ENCODE measurements around the gene CEP57L1.
A peak's percentile ranks its signal among the peaks of the same experiment; 100 is the strongest.
"Not testable (repeated sequence)": the region's sequence is repeated elsewhere in the genome, so short reads cannot be mapped to it uniquely, and the experiment has no call there.

CEP57L1 gene

DNA sequence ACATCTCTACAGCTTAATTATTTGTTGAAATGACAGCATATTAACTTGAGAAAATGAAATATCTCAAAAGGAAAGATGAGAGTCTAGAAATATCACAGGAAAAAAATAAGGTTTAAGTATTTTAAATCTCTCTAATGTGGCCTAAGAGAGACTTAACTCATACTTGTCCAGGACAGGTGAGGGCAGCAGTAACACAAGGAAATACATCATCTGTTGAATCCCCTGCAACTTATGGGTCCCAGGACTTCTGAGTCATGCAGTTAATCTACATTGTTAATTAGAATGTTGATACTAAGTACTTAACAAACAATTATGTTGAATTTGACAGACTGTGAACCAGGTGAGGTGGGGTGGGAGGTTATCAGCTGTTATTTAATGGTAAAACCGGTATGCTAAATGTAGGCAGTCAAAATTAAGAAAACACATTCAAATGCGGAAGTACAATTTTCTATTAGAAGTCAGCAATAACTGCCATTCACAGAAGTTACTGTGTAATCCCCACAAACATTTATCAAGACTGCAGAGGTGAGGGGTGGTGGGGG lies 87.9 kb downstream of the CEP57L1 start:
- H3K27ac ChIP-seq (ENCODE audit: low read depth, low read length) = no peak overlapping the region

DNA sequence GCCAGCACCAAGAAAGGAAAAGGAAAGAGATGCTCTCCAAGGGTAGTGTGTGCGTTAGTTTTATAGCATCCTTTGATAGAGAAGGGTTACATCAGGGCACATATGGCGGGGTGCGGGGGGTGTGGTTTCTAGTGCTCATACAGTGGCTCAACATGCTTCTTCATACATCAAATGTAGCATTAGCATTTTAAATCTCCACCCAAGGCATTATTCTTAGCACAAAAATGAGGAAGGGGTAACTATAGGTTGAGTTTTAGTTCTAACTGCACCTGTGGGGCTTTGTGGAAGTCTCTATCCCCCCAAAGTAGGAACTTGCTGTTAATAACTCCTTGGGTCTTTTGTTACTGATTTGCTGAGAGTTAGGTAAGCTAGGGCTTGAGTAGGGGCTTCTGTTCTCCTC lies 89.3 kb downstream of the CEP57L1 start:
- Histone ChIP-seq H3K4me3 (ENCODE audit: low read depth in 1 of 2, low read length in 2 of 2) (no peak overlapping the region), H3K27me3 (ENCODE audit: control insufficient read depth in 1 of 2, insufficient read depth in 2 of 2, low read length in 2 of 2) (no peaks in the 10 kb centered on the region), H3K9ac (ENCODE audit: low read depth in 1 of 2, low read length in 2 of 2) (no peak overlapping the region), H3K36me3 (ENCODE audit: control insufficient read depth in 1 of 2, insufficient read depth in 2 of 2, low read length in 2 of 2) (no peaks in the 10 kb centered on the region), H3K27ac (ENCODE audit: low read depth, low read length) (no peak overlapping the region), H3K9me3 (ENCODE audit: control insufficient read depth in 1 of 2, low read length in 2 of 2) (no peaks in the 10 kb centered on the region), H3K4me1 (ENCODE audit: control insufficient read depth in 1 of 2, insufficient read depth in 2 of 2, low read length in 2 of 2) (peaks cover 0 to 6% of the 10 kb centered on the region in 2 donors)

More for the DNA sequence above, 87.9 kb downstream of the CEP57L1 start:
- no peaks in the 10 kb centered on the region for H3K36me3 ChIP-seq (ENCODE audit: control insufficient read depth in 1 of 2, insufficient read depth in 2 of 2, low read length in 2 of 2)
- H3K4me3 ChIP-seq (ENCODE audit: low read depth in 1 of 2, low read length in 2 of 2) = no peak overlapping the region
- no peaks in the 10 kb centered on the region for H3K27me3 ChIP-seq (ENCODE audit: control insufficient read depth in 1 of 2, insufficient read depth in 2 of 2, low read length in 2 of 2)
- no peak overlapping the region for H3K9ac ChIP-seq (ENCODE audit: low read depth in 1 of 2, low read length in 2 of 2)
- peaks cover 0 to 6% of the 10 kb centered on the region in 2 donors for H3K4me1 ChIP-seq (ENCODE audit: control insufficient read depth in 1 of 2, insufficient read depth in 2 of 2, low read length in 2 of 2)
- H3K9me3 ChIP-seq (ENCODE audit: control insufficient read depth in 1 of 2, low read length in 2 of 2) = peaks cover 0 to 2% of the 10 kb centered on the region in 2 donors

DNA sequence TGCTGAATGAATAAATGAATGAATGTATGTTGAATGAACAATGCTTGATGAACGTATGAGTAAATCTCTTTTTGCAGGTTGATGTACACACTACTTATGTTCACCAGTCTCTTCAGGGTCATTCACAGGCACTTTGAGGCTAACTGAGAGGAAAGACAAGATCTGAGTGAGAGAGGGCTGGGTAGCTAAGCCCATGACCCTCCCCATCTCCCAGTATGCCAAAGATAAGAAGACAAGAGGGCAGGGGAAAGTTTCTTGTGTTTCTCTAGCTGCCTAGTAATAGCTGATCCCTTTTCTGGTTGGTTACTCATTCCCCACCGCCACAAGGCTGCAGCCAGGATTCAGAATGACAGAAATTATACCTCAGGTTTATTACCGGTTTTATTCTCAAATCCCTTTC lies 90.7 kb downstream of the CEP57L1 start:
- Histone ChIP-seq H3K27ac (ENCODE audit: low read depth, low read length) (no peak overlapping the region), H3K9ac (ENCODE audit: low read depth in 1 of 2, low read length in 2 of 2) (no peak overlapping the region), H3K27me3 (ENCODE audit: control insufficient read depth in 1 of 2, insufficient read depth in 2 of 2, low read length in 2 of 2) (no peaks in the 10 kb centered on the region), H3K9me3 (ENCODE audit: control insufficient read depth in 1 of 2, low read length in 2 of 2) (no peaks in the 10 kb centered on the region), H3K36me3 (ENCODE audit: control insufficient read depth in 1 of 2, insufficient read depth in 2 of 2, low read length in 2 of 2) (no peaks in the 10 kb centered on the region), H3K4me3 (ENCODE audit: low read depth in 1 of 2, low read length in 2 of 2) (no peak overlapping the region), H3K4me1 (ENCODE audit: control insufficient read depth in 1 of 2, insufficient read depth in 2 of 2, low read length in 2 of 2) (peaks cover 0 to 6% of the 10 kb centered on the region in 2 donors)

DNA sequence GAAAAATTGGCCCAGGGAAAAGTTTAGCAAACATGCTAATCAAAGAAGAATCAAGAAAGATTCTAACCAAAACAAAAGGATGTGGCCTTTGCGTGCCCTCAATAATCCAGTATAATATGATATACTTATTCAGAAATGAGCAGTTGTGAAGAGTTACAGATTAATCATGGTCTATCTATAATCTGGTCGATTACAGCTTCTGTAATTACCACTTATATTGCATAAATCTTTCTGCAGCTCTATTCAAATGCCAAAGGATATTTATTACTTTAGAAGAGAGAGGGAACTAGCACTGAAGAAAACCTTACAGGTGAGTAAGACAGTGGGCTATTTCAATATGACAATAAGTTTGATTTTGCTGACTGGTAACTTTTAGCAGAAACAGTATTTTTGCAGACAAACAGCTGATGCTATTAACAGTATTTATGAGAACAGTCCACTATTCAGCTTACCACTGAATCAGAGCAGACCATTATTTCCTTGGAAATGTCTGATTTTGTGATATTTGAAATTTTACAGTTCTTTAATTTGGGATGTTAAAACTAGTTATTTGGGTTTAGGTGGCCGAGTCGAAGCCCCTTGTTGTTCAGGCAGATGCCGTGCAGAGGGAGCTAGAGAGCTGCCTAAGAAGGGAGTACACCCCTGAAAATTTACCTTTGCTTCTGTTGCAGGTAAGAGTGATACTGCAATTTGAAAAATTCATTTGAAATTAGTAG lies 92.2 kb downstream of the CEP57L1 start:
- H3K4me1 ChIP-seq (ENCODE audit: control insufficient read depth in 1 of 2, insufficient read depth in 2 of 2, low read length in 2 of 2) = peaks cover 0 to 6% of the 10 kb centered on the region in 2 donors
- H3K36me3 ChIP-seq (ENCODE audit: control insufficient read depth in 1 of 2, insufficient read depth in 2 of 2, low read length in 2 of 2) = no peaks in the 10 kb centered on the region
- no peaks in the 10 kb centered on the region for H3K27me3 ChIP-seq (ENCODE audit: control insufficient read depth in 1 of 2, insufficient read depth in 2 of 2, low read length in 2 of 2)
- peak overlapping the region in 1 of 2 donors; percentile 1 for H3K9ac ChIP-seq (ENCODE audit: low read depth in 1 of 2, low read length in 2 of 2)
- H3K9me3 ChIP-seq (ENCODE audit: control insufficient read depth in 1 of 2, low read length in 2 of 2) = peaks cover 2 to 9% of the 10 kb centered on the region in 2 donors
- no peak overlapping the region for H3K4me3 ChIP-seq (ENCODE audit: low read depth in 1 of 2, low read length in 2 of 2)
- no peak overlapping the region for H3K27ac ChIP-seq (ENCODE audit: low read depth, low read length)

DNA sequence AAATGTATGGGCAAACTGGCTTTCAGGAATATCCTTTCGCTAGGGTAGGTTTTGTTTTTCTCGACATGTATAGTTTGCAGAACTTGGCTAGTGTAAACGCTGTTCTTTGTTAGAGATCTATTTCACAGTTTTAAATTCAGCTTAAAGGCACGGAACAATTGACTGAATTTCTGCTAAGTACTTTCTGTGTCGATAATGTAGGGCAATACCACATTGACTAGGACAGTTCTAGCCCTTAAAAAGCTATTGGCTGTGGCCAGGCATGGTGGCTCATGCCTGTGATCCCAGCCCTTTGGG lies 92.8 kb downstream of the CEP57L1 start:
- no peaks in the 10 kb centered on the region for H3K36me3 ChIP-seq (ENCODE audit: control insufficient read depth in 1 of 2, insufficient read depth in 2 of 2, low read length in 2 of 2)
- H3K4me1 ChIP-seq (ENCODE audit: control insufficient read depth in 1 of 2, insufficient read depth in 2 of 2, low read length in 2 of 2) = peaks cover 0 to 6% of the 10 kb centered on the region in 2 donors
- H3K9me3 ChIP-seq (ENCODE audit: control insufficient read depth in 1 of 2, low read length in 2 of 2) = peaks cover 3 to 9% of the 10 kb centered on the region in 2 donors
- no peaks in the 10 kb centered on the region for H3K27me3 ChIP-seq (ENCODE audit: control insufficient read depth in 1 of 2, insufficient read depth in 2 of 2, low read length in 2 of 2)
- no peak overlapping the region for H3K4me3 ChIP-seq (ENCODE audit: low read depth in 1 of 2, low read length in 2 of 2)
- H3K9ac ChIP-seq (ENCODE audit: low read depth in 1 of 2, low read length in 2 of 2) = peak overlapping the region in 1 of 2 donors; percentile 1
- H3K27ac ChIP-seq (ENCODE audit: low read depth, low read length) = no peak overlapping the region

DNA sequence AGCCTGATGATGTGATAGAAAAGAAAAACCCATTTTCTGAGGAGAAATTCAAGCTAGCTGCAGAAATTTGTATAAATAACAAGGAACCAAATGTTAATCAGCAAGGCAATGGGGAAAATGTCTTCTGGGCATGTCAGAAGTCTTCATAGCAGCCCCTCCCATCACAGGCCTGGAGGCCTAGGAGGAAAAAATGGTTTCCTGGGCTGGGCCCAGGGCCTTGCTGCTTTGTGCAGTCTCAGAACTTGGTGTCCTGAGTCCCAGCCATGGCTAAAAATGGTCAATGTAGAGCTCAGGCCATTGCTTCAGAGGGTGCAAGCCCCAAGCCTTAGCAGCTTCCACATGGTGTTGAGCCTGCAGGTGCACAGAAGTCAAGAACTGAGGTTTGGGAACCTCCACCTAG lies 96.1 kb downstream of the CEP57L1 start:
- H3K4me3 ChIP-seq (ENCODE audit: low read depth in 1 of 2, low read length in 2 of 2); H3K9me3 ChIP-seq (ENCODE audit: control insufficient read depth in 1 of 2, low read length in 2 of 2); H3K27ac ChIP-seq (ENCODE audit: low read depth, low read length); H3K36me3 ChIP-seq (ENCODE audit: control insufficient read depth in 1 of 2, insufficient read depth in 2 of 2, low read length in 2 of 2); H3K27me3 ChIP-seq (ENCODE audit: control insufficient read depth in 1 of 2, insufficient read depth in 2 of 2, low read length in 2 of 2); H3K9ac ChIP-seq (ENCODE audit: low read depth in 1 of 2, low read length in 2 of 2): not testable (repeated sequence)
- H3K4me1 ChIP-seq (ENCODE audit: control insufficient read depth in 1 of 2, insufficient read depth in 2 of 2, low read length in 2 of 2) = peaks cover 0 to 12% of the 10 kb centered on the region in 2 donors

DNA sequence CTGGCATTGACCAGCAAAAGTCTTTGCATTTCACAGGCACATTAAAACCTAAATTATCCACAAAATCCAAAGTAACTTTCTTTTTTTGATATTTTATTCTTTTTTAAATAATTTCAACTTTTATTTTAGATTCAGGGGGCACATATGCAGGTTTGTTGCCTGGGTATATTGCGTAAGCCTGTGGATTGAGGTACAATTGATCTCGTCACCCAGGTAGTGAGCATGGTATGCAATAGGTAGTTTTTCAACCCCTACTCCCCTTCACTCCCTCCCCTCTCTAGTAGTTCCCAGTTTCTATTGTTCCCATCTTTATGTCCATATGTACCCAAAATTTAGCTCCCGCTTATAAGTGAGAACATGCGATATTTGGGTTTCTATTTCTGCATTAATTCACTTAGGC lies 97.6 kb downstream of the CEP57L1 start:
- Histone ChIP-seq H3K9me3 (ENCODE audit: control insufficient read depth in 1 of 2, low read length in 2 of 2) (peaks cover 3 to 9% of the 10 kb centered on the region in 2 donors), H3K4me3 (ENCODE audit: low read depth in 1 of 2, low read length in 2 of 2) (no peak overlapping the region), H3K9ac (ENCODE audit: low read depth in 1 of 2, low read length in 2 of 2) (no peak overlapping the region), H3K4me1 (ENCODE audit: control insufficient read depth in 1 of 2, insufficient read depth in 2 of 2, low read length in 2 of 2) (peaks cover 0 to 6% of the 10 kb centered on the region in 2 donors), H3K27ac (ENCODE audit: low read depth, low read length) (no peak overlapping the region), H3K27me3 (ENCODE audit: control insufficient read depth in 1 of 2, insufficient read depth in 2 of 2, low read length in 2 of 2) (no peaks in the 10 kb centered on the region), H3K36me3 (ENCODE audit: control insufficient read depth in 1 of 2, insufficient read depth in 2 of 2, low read length in 2 of 2) (no peaks in the 10 kb centered on the region)

DNA sequence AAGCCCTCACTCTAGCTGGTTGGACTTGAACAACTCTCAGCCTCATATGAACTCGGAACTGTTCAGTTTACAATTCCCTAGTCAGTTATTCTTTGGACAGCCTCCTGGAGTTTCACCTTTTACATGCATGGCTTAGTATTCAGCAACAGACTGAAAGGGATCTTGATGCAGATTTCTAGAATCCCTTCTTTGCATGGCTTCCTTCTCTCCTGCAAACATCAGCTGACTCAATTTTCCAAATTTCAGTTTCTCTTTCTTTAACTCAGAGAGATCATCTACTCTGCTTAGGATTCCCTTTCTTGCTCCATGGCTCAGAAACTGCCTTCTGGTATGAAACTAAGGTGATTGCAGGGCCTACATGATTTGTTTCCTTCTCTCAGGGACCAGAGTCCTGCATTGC lies 99.6 kb downstream of the CEP57L1 start:
- Histone ChIP-seq H3K4me1 (ENCODE audit: control insufficient read depth in 1 of 2, insufficient read depth in 2 of 2, low read length in 2 of 2) (peaks cover 0 to 6% of the 10 kb centered on the region in 2 donors), H3K9me3 (ENCODE audit: control insufficient read depth in 1 of 2, low read length in 2 of 2) (peaks cover 3 to 9% of the 10 kb centered on the region in 2 donors)

DNA sequence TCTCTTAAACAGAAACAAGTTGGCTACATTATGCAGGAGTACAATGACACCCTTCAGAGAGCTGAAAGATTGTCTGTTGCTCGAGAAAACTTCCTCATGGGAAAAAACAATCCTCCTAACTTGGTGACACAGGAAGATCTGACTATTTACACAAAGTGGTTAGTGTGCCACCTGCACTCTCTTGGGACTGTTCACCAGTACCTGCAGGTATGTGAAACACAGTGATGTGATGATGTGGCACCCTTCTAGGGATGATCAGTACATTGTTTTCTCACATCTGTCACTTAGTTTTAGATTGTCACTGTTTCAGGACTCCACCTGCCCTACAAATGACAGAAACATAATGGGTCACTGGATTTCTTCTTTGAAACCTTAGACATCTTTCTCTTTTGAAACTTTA lies 101.8 kb downstream of the CEP57L1 start:
- Histone ChIP-seq H3K27me3 (ENCODE audit: control insufficient read depth in 1 of 2, insufficient read depth in 2 of 2, low read length in 2 of 2) (no peaks in the 10 kb centered on the region), H3K9me3 (ENCODE audit: control insufficient read depth in 1 of 2, low read length in 2 of 2) (peaks cover under 1 to 3% of the 10 kb centered on the region in 2 donors), H3K4me1 (ENCODE audit: control insufficient read depth in 1 of 2, insufficient read depth in 2 of 2, low read length in 2 of 2) (peaks cover 0 to 6% of the 10 kb centered on the region in 2 donors), H3K4me3 (ENCODE audit: low read depth in 1 of 2, low read length in 2 of 2) (no peak overlapping the region), H3K27ac (ENCODE audit: low read depth, low read length) (no peak overlapping the region), H3K36me3 (ENCODE audit: control insufficient read depth in 1 of 2, insufficient read depth in 2 of 2, low read length in 2 of 2) (no peaks in the 10 kb centered on the region), H3K9ac (ENCODE audit: low read depth in 1 of 2, low read length in 2 of 2) (no peak overlapping the region)

More for the DNA sequence above, 99.6 kb downstream of the CEP57L1 start:
- Histone ChIP-seq H3K27me3 (ENCODE audit: control insufficient read depth in 1 of 2, insufficient read depth in 2 of 2, low read length in 2 of 2) (no peaks in the 10 kb centered on the region), H3K4me3 (ENCODE audit: low read depth in 1 of 2, low read length in 2 of 2) (no peak overlapping the region), H3K9ac (ENCODE audit: low read depth in 1 of 2, low read length in 2 of 2) (no peak overlapping the region), H3K27ac (ENCODE audit: low read depth, low read length) (no peak overlapping the region), H3K36me3 (ENCODE audit: control insufficient read depth in 1 of 2, insufficient read depth in 2 of 2, low read length in 2 of 2) (no peaks in the 10 kb centered on the region)

DNA sequence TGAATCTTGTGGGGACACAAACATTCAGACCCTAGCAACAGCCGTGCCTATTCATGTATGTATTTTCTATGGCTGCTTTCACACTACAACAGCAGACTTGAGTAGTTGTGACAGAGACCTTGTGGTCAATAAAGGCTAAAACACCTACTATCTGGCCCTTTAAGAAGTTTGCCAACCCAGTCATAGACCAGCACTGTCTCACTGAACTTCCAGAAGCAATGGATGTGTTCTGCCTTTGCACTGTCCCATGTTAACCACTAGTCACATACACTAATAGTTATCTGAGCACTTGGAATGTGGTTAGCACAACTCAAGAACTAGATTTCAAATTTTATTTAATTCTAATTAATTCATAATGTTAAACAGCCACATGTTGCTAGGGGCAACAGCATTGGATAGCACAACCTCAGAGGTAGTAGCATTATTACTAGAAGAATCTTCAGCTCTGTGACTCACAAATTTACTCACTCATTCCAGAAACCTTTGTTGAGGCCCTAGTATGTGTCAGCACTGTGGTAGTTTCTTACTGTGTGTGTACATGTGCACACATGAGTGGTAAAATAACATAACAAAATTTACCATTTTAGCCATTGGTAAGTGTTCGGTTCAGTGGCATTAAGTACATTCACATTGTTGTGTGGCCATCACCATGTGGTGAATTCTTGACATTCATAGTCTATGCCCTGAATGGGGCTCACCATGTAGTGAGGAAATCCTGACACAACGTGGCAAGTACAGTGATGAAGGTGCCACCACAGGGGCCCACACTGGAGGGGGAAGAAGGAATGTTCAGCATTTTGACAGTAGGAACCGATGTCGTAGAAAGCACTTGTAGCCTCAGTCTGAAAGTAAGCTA lies 107.3 kb downstream of the CEP57L1 start:
- no peak overlapping the region for H3K9ac ChIP-seq (ENCODE audit: low read depth in 1 of 2, low read length in 2 of 2)
- H3K36me3 ChIP-seq (ENCODE audit: control insufficient read depth in 1 of 2, insufficient read depth in 2 of 2, low read length in 2 of 2) = no peaks in the 10 kb centered on the region
- H3K4me1 ChIP-seq (ENCODE audit: control insufficient read depth in 1 of 2, insufficient read depth in 2 of 2, low read length in 2 of 2) = no peaks in the 10 kb centered on the region
- H3K27ac ChIP-seq (ENCODE audit: low read depth, low read length) = no peak overlapping the region
- H3K9me3 ChIP-seq (ENCODE audit: control insufficient read depth in 1 of 2, low read length in 2 of 2) = no peaks in the 10 kb centered on the region
- no peaks in the 10 kb centered on the region for H3K27me3 ChIP-seq (ENCODE audit: control insufficient read depth in 1 of 2, insufficient read depth in 2 of 2, low read length in 2 of 2)
- no peak overlapping the region for H3K4me3 ChIP-seq (ENCODE audit: low read depth in 1 of 2, low read length in 2 of 2)

Data from duodenal mucosa (tissue), 2 donors.